Heart left ventricle (tissue), 16 donors: ENCODE results near the gene ITGB4. TPM values are rescaled to one million over a fixed set of nuclear protein-coding genes. Genes with fewer than 3 reads are reported as not detected.
"Not testable (repeated sequence)": the region's sequence is repeated elsewhere in the genome, so short reads cannot be mapped to it uniquely, and the experiment has no call there.

Experiments
- ATAC-seq, 4 donors: fragments of 200-7000 bp; cut with Tn5 transposase; one replicate each; pipeline ENCODE4 v1.9.1; 2020 to 2022; ENCODE audit warnings: moderate library complexity in 4 of 4, mild to moderate bottlenecking in 3 of 4, moderate number of reproducible peaks in 1 of 4
- DNase-seq, 5 donors: peaks; one replicate each; pipeline ENCODE4 v3.0.0-alpha.2; 2020
- H3K27ac ChIP-seq, 12 donors: fragments of 200-600 bp; sonication (generic) in 4 of 12; one replicate each; pipeline versions ENCODE4 v1.5.0 to v1.8.0; 2016 to 2022; ENCODE audit warnings: mild to moderate bottlenecking in 2 of 12
- H3K27me3 ChIP-seq, 9 donors: fragments of 200-600 bp; sonication (generic) in 2 of 9; one replicate each; pipeline versions ENCODE4 v1.5.1 to v1.8.0; 2016 to 2022; ENCODE audit warnings: mild to moderate bottlenecking in 3 of 9
- H3K36me3 ChIP-seq, 9 donors: fragments of 200-600 bp; sonication (generic) in 2 of 9; one replicate each; pipeline versions ENCODE4 v1.5.0 to v1.8.0; 2018 to 2022; ENCODE audit warnings: mild to moderate bottlenecking in 2 of 9
- H3K4me1 ChIP-seq, 12 donors: fragments of 200-600 bp; sonication (generic) in 4 of 12; one replicate each; pipeline versions ENCODE4 v1.5.0 to v1.8.0; 2016 to 2022; ENCODE audit warnings: mild to moderate bottlenecking in 3 of 12
- H3K4me3 ChIP-seq, 12 donors: fragments of 200-600 bp; sonication (generic) in 4 of 12; one replicate each; pipeline versions ENCODE4 v1.5.0 to v1.8.0; 2017 to 2022; ENCODE audit warnings: mild to moderate bottlenecking in 9 of 12, moderate library complexity in 4 of 12
- H3K9me3 ChIP-seq, 12 donors: fragments of 200-600 bp; sonication (generic) in 4 of 12; one replicate each; pipeline versions ENCODE4 v1.5.0 to v1.8.0; 2016 to 2022; ENCODE audit warnings: mild to moderate bottlenecking in 1 of 12
- POLR2A ChIP-seq, 2 donors: fragments of 450-650 bp; IDR thresholded peaks; one replicate each; pipeline ENCODE4 v1.6.1; 2017; ENCODE audit warnings: antibody characterized with exemption in 2 of 2, mild to moderate bottlenecking in 2 of 2, moderate library complexity in 2 of 2
- WGBS, 4 donors: extraction: QIAGEN DNeasy Blood & Tissue Kit in 2 of 4; methylation state at CpG; one replicate each; pipeline versions ENCODE4 v1.1.5 to v1.1.7; 2013 to 2018; 5-methylcytosine and 5-hydroxymethylcytosine counted together
- intact Hi-C, 10 donors: fragments of 100-400 bp; cut with DNase I; formaldehyde crosslinking; loops; one replicate each; pipeline versions ENCODE4 v1.11.1 to v1.14.2; 2022
- polyA plus RNA-seq, 2 donors: library from polyadenylated mRNA; stranded (reverse); fragments of 200-250 nt; gene quantifications; one replicate each; pipeline ENCODE4 v1.2.3, GENCODE V29; 2013
- total RNA-seq, 9 donors: library from RNA; depleted of rRNA in 2 of 9; stranded (reverse); fragments of >200 nt in 2 of 9; fragmentation: NEBNext Ultra II Directional in 3 of 9; extraction: Animal tissue kit (Norgen Biotek cat#: 25700) in 3 of 9; gene quantifications; one replicate each; pipeline versions ENCODE4 v1.1.0 to v1.2.4, GENCODE V29; 2016 to 2023
- TF ChIP-seq, protein P1 (sequence below), 12 donors: fragments of 200-600 bp; sonication (generic) in 4 of 12; IDR thresholded peaks; one replicate each; pipeline versions ENCODE4 v1.5.0 to v1.8.0; 2018 to 2022; ENCODE audit warnings: antibody characterized with exemption in 12 of 12, mild to moderate bottlenecking in 5 of 12
- donor health status: ischemic (EF 13 %, LVEDD 7.1; RV severe dilation, severe dysfunction).
- donor health status: healthy with polysubstance abuse.
- donor health status: DM: no; HTN: yes; CAD: no.
- donor health status: DM: no; HTN: no; CAD: no.
- donor health status: ischemic (EF 25% LVEDD 6.9; RV normal size, moderate dysfunction).
- donor health status: ischemic (EF 25% LVEDD 5.7; RV mildly dilated, moderate dysfunction).
- donor health status: healthy.
- donor health status: DM: yes; HTN: yes; CAD: no.
- donor health status: ischemic (EF 35%, LVEDD 5.7; RV mildly dilated, moderate dysfunction).
- donor health status: nonischemic (EF 11% LVEDD 7.7; RV severe dilation, severe dysfunction).
- donor health status: DM: yes; HTN: yes; CAD: no.
- donor health status: PGD.
- donor health status: ischemic (EF 29% LVEDD 5.4; RV normal size, mild dysfunction).
- donor health status: nonischemic (EF 23%, LVEDD 6.1; RV moderate dilation, normal function).

The ITGB4 gene
- total and polyA plus RNA-seq, 11 donors: 4.0 to 26.8 (median 10.0) TPM

DNA sequence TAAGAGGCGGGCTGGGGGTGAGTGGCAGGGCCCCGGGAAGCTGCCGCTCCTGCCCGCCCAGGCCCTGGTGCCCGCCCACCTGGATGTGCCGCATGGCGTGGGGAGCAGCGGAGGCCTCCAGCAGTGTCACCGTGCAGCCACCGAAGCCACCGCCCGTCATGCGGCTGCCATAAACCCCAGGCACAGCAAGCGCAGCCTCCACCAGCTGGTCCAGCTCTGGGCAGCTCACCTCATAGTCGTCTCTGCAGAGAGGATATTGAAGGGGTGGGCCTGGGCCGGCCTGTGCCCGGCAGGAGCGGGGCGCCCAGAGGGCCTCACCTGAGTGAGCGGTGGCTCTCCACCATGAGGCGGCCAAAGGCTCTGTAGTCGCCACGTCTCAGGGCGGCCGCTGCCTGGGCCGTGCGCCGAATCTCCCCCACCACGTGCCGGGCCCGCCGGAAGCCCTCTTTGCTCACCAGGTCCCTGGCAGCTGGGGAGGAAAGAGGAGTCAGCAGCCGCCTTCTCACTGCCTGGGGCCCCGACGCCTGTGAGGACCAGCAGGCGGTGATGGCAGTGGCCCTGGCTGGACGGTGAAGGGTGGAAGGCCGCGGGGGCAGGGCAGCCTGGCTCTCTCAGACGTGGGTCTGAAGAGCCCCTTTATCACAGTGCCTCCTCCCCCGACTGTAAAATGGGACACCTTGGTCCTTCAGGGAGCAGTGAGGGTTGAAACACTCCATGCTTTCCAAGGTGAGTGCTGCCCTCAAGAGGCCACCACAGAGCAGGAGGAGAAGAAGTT lies 37.1 kb downstream of the ITGB4 start:
- no peaks in the 10 kb centered on the region for H3K27me3 ChIP-seq
- H3K4me3 ChIP-seq: no peak overlapping the region
- no peak overlapping the region for H3K27ac ChIP-seq
- intact Hi-C loops: loop anchor here in 2 of 10 donors (10.0 kb wide), 1 partner anchor 334 kb away; no protein-coding TSS in a partner anchor
- 90 to 92% (median 91%) methylated on average over 38 to 41 of the region's 41 CpGs for WGBS, 4 donors
- H3K9me3 ChIP-seq: no peaks in the 10 kb centered on the region
- DNase-seq: peak in 1 of 5 donors; percentile 53
- H3K36me3 ChIP-seq: peaks cover 0 to 26% (median 15%) of the 10 kb centered on the region in 9 donors
- ATAC-seq: no peak
- no peak for TF ChIP-seq POLR2A (IDR thresholded peaks at IDR 0.05)
- TF ChIP-seq, protein P1, sequence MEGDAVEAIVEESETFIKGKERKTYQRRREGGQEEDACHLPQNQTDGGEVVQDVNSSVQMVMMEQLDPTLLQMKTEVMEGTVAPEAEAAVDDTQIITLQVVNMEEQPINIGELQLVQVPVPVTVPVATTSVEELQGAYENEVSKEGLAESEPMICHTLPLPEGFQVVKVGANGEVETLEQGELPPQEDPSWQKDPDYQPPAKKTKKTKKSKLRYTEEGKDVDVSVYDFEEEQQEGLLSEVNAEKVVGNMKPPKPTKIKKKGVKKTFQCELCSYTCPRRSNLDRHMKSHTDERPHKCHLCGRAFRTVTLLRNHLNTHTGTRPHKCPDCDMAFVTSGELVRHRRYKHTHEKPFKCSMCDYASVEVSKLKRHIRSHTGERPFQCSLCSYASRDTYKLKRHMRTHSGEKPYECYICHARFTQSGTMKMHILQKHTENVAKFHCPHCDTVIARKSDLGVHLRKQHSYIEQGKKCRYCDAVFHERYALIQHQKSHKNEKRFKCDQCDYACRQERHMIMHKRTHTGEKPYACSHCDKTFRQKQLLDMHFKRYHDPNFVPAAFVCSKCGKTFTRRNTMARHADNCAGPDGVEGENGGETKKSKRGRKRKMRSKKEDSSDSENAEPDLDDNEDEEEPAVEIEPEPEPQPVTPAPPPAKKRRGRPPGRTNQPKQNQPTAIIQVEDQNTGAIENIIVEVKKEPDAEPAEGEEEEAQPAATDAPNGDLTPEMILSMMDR (IDR thresholded peaks at IDR 0.05): peak in 3 of 12 donors; percentile 10 to 22 (median 14)
- peaks cover 0 to 24% (median 10%) of the 10 kb centered on the region in 12 donors for H3K4me1 ChIP-seq

DNA sequence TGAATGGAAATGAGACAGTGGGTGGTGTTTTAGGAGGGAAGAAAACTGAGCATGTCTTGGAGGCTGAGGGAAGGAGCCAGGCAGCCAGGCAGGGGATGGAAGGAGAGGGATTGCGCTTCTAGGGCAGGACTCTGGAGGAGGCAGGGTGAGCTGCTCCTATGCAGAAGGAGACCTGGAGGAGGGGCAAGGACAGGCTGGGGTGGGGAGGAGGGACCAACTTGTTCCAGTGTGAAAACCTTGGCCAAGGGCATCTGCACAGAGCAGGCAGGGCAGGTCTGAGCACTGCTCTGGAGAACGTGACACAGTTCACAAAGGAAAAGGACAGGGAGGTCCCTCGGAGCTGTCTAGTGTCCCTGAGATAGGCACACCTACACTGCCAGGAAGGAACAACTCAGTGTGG lies 38.2 kb downstream of the ITGB4 start:
- Histone ChIP-seq H3K27ac (peak overlapping the region in 3 of 12 donors; percentile 15 to 73 (median 39)), H3K4me3 (no peak overlapping the region), H3K4me1 (peaks cover 0 to 24% (median 12%) of the 10 kb centered on the region in 12 donors), H3K27me3 (no peaks in the 10 kb centered on the region), H3K9me3 (no peaks in the 10 kb centered on the region), H3K36me3 (peaks cover 0 to 26% (median 15%) of the 10 kb centered on the region in 9 donors)
- intact Hi-C loops: loop anchor here in 2 of 10 donors (10.0 kb wide), 1 partner anchor 335 kb away; no protein-coding TSS in a partner anchor
- ATAC-seq (peak; percentile 24 to 52 (median 38)), DNase-seq (peak in 1 of 5 donors; percentile 49)
- 61 to 78% (median 69%) methylated on average over 3 of the region's 3 CpGs for WGBS, 4 donors
- no peak for TF ChIP-seq POLR2A (IDR thresholded peaks at IDR 0.05)
- TF ChIP-seq, protein P1 (IDR thresholded peaks at IDR 0.05): no peak

DNA sequence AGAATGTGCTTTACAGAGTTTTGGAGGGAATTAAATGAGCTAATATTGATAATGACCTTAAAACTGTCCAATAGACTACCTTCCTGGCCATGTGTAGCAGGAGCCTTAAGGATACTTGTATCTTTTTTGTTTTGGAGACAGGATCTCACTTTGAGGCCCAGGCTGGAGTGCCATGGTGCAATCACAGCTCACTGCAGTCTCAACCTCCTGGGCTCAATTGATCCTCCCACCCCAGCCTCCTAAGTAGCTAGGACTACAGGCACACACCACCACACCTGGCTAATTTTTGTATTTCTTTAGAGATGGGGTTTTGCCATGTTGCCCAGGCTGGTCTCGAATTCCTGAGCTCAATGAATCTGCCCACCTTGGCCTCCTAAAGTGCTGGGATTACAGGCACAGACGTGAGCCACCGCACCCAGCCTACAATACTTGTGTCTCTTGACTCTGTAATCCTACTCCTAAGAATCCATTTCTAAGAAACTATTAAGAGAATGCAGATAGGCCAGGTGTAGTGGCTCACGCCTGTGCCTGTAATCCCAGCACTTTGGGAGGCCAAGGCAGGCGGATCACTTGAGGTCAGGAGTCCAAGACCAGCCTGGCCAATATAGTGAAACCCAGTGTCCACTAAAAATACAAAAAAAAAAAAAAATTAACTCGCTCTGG lies 38.9 kb downstream of the ITGB4 start:
- H3K4me3 ChIP-seq, H3K9me3 ChIP-seq, H3K27me3 ChIP-seq, ATAC-seq: not testable (repeated sequence)
- WGBS, 4 donors: 96 to 99% (median 99%) methylated on average over 6 of the region's 6 CpGs
- H3K4me1 ChIP-seq: peaks cover 0 to 27% (median 13%) of the 10 kb centered on the region in 12 donors
- intact Hi-C loops: loop anchor here in 4 of 10 donors (10.0 kb wide), 3 partner anchors 65 to 335 kb away; partner anchors contain the start of gene TRIM65 (in 1 of the 4)
- H3K36me3 ChIP-seq: peaks cover 0 to 26% (median 15%) of the 10 kb centered on the region in 9 donors
- DNase-seq: peak in 1 of 5 donors; percentile 8
- peak overlapping the region in 3 of 12 donors; percentile 15 to 73 (median 39) for H3K27ac ChIP-seq

DNA sequence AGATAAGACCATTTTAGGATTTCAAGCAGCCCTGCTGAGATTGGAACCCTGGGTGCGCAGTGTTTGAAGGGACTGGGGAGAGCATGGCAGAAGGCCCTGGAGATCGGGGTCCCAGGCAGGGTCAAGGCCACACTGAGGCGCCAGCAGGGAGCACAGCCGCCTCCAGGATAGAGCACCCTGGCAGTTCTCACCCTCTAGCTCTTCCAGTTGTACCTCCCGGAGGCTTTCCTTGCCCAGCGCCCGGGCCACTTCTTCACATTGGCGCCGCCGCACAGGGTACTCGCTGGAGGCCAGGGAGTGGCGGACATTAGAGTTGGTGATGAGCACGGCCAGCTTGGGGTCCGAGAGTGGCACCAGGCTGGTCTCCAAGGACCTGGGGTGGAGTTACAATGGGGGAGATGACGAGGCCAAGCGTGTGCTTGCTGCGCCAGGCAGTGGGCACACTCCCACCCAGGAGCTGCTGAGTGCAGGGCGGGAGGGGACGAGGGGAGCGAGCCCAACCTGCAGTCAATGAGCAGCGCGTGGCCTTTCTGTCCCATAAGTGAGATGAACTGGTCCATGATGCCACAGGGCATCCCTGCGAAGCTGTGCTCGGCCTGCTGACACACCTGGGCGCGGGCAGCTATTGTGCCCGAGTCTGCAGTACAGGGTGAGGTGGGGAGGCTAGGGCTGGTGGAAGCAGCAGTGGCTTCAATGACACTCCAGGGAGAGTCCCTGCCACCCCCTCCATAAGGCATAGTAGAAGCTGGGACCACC lies 41.4 kb downstream of the ITGB4 start:
- H3K27me3 ChIP-seq: no peaks in the 10 kb centered on the region
- no peak overlapping the region for H3K27ac ChIP-seq
- intact Hi-C loops: loop anchor here in 2 of 10 donors (10.0 kb wide), 2 partner anchors 62 to 132 kb away; partner anchors contain the start of gene TRIM65 (in 1 of the 2)
- ATAC-seq (no peak), DNase-seq (peak in 1 of 5 donors; percentile 55)
- H3K4me3 ChIP-seq: no peak overlapping the region
- peaks cover 0 to 17% (median 10%) of the 10 kb centered on the region in 9 donors for H3K36me3 ChIP-seq
- H3K4me1 ChIP-seq: peaks cover 0 to 32% (median 14%) of the 10 kb centered on the region in 12 donors
- TF ChIP-seq, protein P1 (IDR thresholded peaks at IDR 0.05): no peak
- TF ChIP-seq POLR2A (IDR thresholded peaks at IDR 0.05): no peak
- H3K9me3 ChIP-seq: no peaks in the 10 kb centered on the region
- WGBS, 4 donors: 94 to 97% (median 96%) methylated on average over 20 to 27 of the region's 27 CpGs
